T-helper 1 cell treated with Interleukin-12 subunit alpha and Interleukin-12 subunit beta and Interleukin-4 antibody, amounts not matched to agents 30 μg/mL and 1 μg/mL, for 36 hours (primary cell): ENCODE data around the gene RNF145.
A peak's percentile ranks its signal among the peaks of the same experiment; 100 is the strongest.

Experiments used
- H3K27ac Mint-ChIP-seq: one replicate; pipeline ENCODE4 v1.8.0; 2021; ENCODE audit warnings: mild to moderate bottlenecking, mixed read lengths
- H3K27me3 Mint-ChIP-seq: one replicate; pipeline ENCODE4 v1.8.0; 2021; ENCODE audit warnings: low read depth, mixed read lengths
- H3K36me3 Mint-ChIP-seq: one replicate; pipeline ENCODE4 v1.8.0; 2021; ENCODE audit warnings: low read depth, mixed read lengths
- H3K4me1 Mint-ChIP-seq: one replicate; pipeline ENCODE4 v1.8.0; 2021; ENCODE audit warnings: low read depth, mixed read lengths
- H3K4me3 Mint-ChIP-seq: one replicate; pipeline ENCODE4 v1.8.0; 2021; ENCODE audit warnings: mild to moderate bottlenecking, moderate library complexity, mixed read lengths
- H3K9me3 Mint-ChIP-seq: one replicate; pipeline ENCODE4 v1.8.0; 2021; ENCODE audit warnings: mixed read lengths

Gene RNF145

DNA sequence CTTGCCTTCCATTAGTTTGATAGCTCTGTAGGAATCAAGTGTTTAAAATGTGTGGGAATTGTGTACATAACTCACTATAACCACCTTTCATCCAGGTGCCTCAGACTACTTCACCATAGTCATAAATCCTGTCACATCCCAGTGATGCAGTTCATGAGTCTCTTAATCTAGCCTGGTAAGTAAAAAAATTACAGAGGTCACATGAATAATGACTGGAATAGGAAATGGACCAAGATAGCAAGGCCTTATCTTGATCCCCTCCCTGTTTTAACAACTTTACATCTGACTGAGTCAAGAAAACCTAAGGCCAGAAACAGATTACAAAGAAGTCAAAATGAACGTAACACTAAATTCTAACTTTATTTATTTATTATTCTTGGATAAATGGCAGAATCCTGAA, 1.5 kb upstream of the RNF145 start:
- Mint-ChIP-seq H3K36me3 (peaks cover 13% of the 10 kb centered on the region), H3K4me1 (peaks cover 38% of the 10 kb centered on the region), H3K4me3 (peak overlapping the region; percentile 12), H3K27ac (no peak overlapping the region), H3K9me3 (no peaks in the 10 kb centered on the region), H3K27me3 (no peaks in the 10 kb centered on the region)

DNA sequence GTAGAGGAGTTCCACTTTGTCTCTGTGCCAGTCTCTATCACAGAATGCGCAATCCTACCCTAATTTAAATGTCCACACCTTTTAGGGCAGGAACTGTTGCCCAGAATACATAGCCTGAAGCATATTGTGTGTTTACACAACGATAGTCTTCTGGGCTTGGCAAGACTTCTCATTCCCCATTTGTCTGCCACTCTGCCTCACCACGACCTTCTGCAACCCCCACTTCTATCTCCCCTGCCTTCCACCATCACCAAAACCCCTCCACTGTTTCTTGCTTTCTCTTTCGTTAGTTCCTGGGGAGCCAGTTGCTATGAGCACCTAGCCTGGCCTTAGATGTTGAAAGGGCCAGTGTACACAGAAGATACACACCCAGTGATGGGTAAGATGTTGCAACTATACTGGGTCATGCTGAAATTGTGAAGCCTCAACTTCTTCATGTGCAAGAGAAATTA, 883 bp upstream of the RNF145 start:
- Mint-ChIP-seq H3K4me1 (peaks cover 44% of the 10 kb centered on the region), H3K27me3 (no peaks in the 10 kb centered on the region), H3K9me3 (no peaks in the 10 kb centered on the region)

DNA sequence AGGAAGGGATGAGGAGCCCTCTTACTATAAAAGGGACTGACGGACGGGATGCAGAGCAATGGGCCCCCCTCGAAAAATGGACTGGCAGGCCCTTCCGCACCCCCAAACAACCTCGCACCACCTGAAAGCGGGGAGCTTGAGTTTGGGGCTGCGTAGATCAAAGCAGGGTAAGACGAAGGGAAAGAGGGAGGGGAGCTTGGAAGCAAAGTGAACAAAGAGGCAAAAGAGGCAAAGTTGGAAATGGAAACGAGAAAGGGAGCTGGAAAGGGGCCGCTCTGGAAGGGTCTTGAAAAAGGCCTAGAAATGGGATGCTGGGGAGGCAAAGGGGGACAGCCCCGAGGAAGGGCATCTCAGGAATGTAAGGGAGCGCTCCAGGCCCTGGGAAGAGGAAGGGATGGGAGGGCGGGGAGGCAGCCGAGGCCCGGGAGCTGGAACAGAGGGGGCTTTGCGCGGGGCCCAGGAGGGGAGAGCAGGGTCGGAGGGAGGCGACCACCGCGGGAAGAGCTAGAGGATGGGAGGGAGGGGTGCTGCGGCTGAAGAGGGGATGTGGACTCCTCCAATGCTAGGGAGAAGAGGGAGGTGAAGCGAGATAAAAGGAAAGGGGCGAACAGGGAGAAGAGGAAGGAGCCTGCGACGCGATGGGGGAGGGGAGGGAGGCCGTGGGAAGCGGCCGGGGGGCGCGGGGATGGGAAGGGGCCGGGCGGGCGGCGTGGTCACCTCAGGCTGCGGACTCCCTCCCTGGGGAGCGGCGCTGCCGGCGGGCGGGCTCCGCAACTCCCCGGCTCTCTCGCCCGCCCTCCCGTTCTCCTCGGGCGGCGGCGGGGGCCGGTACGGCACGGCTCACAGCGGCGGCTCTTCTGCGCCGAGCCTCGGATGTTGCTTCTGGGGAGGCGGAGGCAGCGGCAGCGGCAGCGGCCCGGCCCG, 577 bp downstream of the RNF145 start:
- Mint-ChIP-seq H3K36me3 (peaks cover 14% of the 10 kb centered on the region), H3K4me3 (peak overlapping the region; percentile 99), H3K27me3 (no peaks in the 10 kb centered on the region), H3K4me1 (peaks cover 49% of the 10 kb centered on the region), H3K9me3 (no peaks in the 10 kb centered on the region), H3K27ac (peak overlapping the region; percentile 98)

More for the DNA sequence above, 883 bp upstream of the RNF145 start:
- H3K36me3 Mint-ChIP-seq: peaks cover 13% of the 10 kb centered on the region
- H3K4me3 Mint-ChIP-seq: peak overlapping the region; percentile 88
- peak overlapping the region; percentile 79 for H3K27ac Mint-ChIP-seq

DNA sequence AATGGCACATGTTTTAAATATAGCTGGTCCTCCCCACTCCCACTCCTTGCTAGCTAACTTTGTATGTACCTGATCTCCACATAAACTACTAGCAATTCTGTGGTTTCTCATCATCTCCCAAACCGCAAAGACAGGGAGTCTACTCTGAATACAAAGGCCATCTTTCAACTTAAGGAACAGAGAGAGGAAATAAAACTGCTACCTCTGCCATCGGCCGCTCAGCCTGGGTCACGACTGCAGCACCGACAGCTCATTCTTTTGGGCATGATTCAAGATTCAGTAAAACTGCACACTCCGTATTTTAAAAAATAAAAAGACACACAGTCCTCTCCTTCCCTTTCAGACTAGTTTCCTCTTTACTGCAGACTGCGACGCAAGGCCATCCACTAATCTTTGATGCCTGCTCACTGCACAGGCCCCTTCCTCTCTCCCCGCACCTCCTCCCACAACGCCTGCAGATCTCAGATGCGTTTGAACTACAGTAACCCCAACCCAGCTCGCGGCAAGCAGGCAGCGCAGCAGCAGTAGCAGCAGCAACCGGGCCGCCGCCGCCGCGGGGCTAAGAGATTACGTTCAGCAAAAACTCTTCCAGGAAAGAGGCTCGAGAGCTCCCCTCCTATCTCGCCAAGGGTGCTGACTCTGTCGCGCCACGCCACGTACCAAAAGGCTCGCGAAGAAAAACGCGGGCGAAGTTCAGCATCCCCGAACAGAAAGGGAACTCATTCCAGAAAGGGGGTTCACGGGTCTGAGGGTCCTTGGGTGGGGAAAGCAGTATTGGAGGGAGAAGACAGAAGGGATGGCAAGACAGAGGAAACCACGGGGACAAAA, 1.5 kb downstream of the RNF145 start:
- Mint-ChIP-seq H3K4me1 (peaks cover 52% of the 10 kb centered on the region), H3K27me3 (no peaks in the 10 kb centered on the region), H3K36me3 (peaks cover 18% of the 10 kb centered on the region), H3K9me3 (no peaks in the 10 kb centered on the region), H3K4me3 (peak overlapping the region; percentile 99), H3K27ac (peak overlapping the region; percentile 98)

DNA sequence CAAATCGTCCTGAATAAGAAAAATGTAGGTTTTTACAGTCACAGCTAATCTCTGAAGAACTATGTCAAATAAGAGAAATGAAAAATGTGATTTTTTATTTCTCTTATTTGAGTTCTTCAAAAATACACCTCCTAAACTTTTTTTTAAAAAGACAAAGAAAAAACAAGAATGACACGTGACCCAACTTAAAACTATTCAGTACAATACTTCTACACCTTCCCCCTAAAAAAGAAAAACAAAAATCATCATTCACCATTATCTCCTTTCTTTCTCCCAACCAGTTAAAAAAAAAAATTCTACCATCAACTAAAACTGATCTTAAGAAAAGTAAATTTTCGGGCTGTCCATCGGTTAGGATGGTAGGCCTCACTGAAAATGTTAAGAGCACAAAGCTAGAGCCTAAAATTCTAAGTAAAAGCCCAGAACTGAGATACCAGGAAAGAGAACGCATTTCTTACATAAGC, 2.1 kb downstream of the RNF145 start:
- H3K4me3 Mint-ChIP-seq: peak overlapping the region; percentile 99
- H3K27me3 Mint-ChIP-seq: no peaks in the 10 kb centered on the region
- peaks cover 21% of the 10 kb centered on the region for H3K36me3 Mint-ChIP-seq
- H3K9me3 Mint-ChIP-seq: no peaks in the 10 kb centered on the region
- H3K4me1 Mint-ChIP-seq: peaks cover 49% of the 10 kb centered on the region
- H3K27ac Mint-ChIP-seq: peak overlapping the region; percentile 98

DNA sequence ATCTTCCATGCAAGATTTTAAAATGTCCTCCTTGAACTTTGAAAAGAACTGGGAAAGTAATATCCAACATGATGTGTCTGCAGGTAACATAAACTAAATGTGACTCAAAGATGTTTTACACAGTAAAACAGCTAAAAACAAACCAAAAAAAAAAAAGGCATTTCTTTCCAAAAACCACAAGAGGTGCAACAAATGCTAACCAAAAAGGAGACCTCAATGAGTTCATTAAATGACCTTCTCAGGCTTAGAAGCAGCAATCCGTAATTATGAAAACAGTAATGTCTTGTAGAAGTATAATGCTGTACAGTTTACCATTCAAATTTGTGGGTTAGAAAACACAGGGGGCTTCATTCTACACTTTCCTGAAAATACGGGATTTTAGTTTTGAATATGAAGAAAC, 2.5 kb downstream of the RNF145 start:
- peaks cover 21% of the 10 kb centered on the region for H3K36me3 Mint-ChIP-seq
- no peaks in the 10 kb centered on the region for H3K27me3 Mint-ChIP-seq
- H3K4me3 Mint-ChIP-seq: peak overlapping the region; percentile 99
- H3K27ac Mint-ChIP-seq: peak overlapping the region; percentile 98
- no peaks in the 10 kb centered on the region for H3K9me3 Mint-ChIP-seq
- peaks cover 48% of the 10 kb centered on the region for H3K4me1 Mint-ChIP-seq

DNA sequence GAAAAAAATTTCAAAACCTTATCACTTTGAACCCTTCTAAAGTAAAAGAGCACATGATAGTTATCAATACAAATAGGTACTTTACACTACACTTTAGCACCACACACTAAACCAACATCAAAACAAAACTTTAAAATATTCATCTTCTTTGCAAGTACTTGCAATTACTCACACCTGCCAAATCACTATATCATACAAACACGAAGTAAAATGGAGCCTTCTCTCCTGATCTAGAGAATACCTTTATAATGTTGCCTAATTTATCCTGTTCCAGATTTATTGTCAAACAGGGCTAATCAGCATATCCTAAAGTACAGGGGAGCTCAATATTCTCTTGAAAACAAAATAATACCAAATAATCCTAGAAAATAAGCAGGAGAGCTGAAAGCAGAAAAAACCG, 3.0 kb downstream of the RNF145 start:
- Mint-ChIP-seq H3K27ac (peak overlapping the region; percentile 98), H3K4me1 (peaks cover 48% of the 10 kb centered on the region), H3K36me3 (peaks cover 21% of the 10 kb centered on the region), H3K4me3 (peak overlapping the region; percentile 99), H3K27me3 (no peaks in the 10 kb centered on the region), H3K9me3 (no peaks in the 10 kb centered on the region)

DNA sequence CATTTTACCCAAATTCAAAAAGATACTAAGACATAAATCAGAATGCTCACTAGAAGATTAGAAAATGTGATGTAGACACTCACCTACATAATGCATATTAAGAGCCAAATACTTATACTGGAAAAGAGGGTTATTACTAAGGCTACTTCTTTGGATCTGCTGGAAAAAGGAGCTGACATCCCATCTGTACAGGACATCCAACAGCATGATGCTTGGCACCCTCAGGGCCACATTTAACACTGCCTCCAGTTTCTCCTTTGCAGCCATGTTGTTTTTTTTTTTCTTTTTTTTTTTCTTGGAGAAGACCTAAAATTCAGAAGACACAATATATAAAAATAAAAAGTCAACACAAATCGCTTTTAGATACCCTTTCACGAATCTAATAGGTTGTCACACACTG, 6.0 kb downstream of the RNF145 start:
- no peaks in the 10 kb centered on the region for H3K9me3 Mint-ChIP-seq
- peaks cover 56% of the 10 kb centered on the region for H3K4me1 Mint-ChIP-seq
- no peak overlapping the region for H3K4me3 Mint-ChIP-seq
- H3K27me3 Mint-ChIP-seq: no peaks in the 10 kb centered on the region
- H3K36me3 Mint-ChIP-seq: peaks cover 27% of the 10 kb centered on the region
- H3K27ac Mint-ChIP-seq: no peak overlapping the region

DNA sequence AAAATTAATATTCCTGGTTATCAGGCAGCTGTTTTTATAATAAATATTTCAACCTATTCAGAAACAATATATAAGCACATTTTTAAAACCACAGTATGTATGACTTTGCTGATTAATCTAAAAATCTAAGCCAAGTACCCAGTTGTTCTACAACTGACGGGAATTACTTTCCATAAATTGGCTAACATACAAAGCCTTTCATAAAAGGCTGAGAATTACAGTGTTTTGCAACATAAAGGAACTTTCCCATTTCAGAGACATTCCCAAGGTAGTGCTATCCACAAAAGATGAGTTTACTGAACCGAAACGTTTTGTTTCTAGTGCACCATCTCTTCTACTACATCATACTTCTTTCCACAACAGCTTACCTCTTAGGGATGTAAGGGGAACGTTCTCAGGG, 7.2 kb downstream of the RNF145 start:
- Mint-ChIP-seq H3K4me3 (no peak overlapping the region), H3K4me1 (peaks cover 52% of the 10 kb centered on the region), H3K36me3 (peaks cover 22% of the 10 kb centered on the region), H3K27me3 (no peaks in the 10 kb centered on the region), H3K9me3 (no peaks in the 10 kb centered on the region), H3K27ac (no peak overlapping the region)

DNA sequence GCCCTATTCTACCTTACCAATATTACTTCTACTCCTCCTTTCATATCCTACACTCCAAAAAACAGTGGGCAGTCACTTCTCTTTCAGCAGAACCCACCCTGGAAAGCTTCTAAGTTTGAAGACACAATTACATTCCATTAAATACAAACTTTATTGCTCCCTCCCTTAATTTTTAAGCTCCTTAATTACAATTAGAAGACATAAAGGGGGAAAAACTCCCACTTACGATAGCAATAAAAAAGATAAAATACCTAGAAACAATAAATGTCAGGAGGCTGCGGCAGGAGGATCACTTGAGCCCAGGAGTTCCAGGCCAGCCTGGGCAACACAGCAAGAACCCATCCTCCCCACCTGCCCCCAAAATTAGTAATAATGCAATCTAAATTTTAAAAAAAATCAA, 9.6 kb downstream of the RNF145 start:
- Mint-ChIP-seq H3K36me3 (peaks cover 42% of the 10 kb centered on the region), H3K9me3 (no peaks in the 10 kb centered on the region), H3K27ac (peak overlapping the region; percentile 61), H3K4me3 (no peak overlapping the region), H3K4me1 (peaks cover 48% of the 10 kb centered on the region), H3K27me3 (no peaks in the 10 kb centered on the region)

DNA sequence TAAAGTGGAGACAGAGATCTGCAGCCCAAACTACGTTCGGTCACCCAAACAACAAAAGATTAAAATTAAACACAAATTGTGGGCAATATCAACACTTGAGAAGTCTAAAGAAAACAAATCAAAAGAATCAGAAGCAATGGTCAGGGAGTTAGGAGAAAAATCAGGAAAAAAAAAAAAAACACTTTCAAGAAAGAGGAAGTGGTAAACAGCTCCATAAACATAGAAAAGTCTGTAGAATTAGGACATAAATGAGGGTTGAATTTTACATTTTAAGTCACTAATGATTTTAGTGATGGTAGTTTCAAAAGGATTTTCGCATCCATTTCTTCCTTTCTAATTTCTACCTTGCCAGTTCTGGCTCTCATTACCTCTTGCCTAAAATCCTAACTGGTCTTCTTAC, 10.1 kb downstream of the RNF145 start:
- Mint-ChIP-seq H3K36me3 (peaks cover 46% of the 10 kb centered on the region), H3K9me3 (no peaks in the 10 kb centered on the region), H3K27ac (peak overlapping the region; percentile 61), H3K4me3 (no peak overlapping the region), H3K4me1 (peaks cover 48% of the 10 kb centered on the region), H3K27me3 (no peaks in the 10 kb centered on the region)

DNA sequence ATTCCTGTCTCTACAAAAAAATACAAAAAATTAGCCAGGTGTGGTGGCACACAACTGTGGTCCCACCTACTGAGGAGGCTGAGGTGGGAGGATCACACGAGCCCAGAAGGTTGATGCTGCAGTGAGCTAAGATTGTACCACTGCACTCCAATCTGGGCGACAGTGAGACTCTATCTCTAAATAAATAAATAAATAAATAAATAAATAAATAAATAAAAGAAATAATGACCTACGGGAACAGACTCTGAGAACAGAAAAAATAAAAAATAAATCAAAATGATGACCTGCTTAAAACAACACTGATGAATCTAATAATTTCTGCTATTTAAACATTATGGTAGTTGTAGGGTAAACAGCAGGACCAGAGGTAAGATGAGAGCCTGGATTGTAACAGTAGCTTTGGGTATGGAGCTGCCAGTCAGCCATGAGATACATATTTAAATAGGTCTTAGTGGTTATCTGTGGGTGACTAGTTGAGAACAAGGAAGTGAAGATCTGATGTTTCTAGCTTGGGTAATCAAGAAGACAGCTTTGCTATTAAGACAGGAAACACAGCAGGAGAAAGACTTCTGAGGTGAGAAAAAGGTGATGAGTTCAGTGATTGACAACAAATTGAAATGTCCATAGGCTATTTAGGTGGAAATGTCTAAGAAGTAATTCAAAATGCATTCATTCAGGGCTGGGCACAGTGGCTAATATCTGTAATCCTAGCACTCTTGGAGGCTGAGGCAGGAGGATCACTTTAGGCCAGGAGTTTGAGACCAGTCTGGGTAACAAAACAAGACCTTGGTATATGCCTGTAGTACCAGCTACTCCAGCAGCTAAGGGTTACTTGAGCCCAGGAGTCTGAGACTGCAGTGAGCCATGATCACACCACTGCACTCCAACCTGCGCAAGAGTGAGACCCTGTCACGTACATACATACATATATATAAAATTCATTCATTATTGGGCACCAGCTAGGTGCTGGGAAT, 11.0 kb downstream of the RNF145 start:
- Mint-ChIP-seq H3K4me3 (peak overlapping the region; percentile 1), H3K27me3 (no peaks in the 10 kb centered on the region), H3K27ac (peak overlapping the region; percentile 60), H3K4me1 (peaks cover 48% of the 10 kb centered on the region), H3K9me3 (no peaks in the 10 kb centered on the region), H3K36me3 (peaks cover 50% of the 10 kb centered on the region)

DNA sequence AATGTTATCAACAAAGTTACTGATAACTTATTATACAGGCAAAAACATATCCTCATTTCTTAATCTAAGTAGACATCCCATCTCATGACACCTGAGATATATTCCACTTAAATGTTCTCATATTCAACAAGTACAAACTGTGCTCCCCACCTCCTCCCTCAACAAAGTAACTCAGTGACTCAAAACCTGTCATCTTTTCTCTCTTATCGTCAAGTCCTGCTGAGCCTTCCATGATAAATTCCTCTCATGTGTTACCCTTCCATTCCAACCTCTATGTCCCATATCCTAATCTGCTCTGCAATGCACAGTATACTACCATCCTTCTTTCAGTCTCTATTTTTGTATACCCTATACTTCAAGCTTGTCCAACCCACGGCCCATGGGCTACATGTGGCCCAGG, 13.6 kb downstream of the RNF145 start:
- Mint-ChIP-seq H3K9me3 (no peaks in the 10 kb centered on the region), H3K4me1 (peaks cover 53% of the 10 kb centered on the region), H3K4me3 (no peak overlapping the region), H3K27ac (no peak overlapping the region), H3K36me3 (peaks cover 52% of the 10 kb centered on the region), H3K27me3 (no peaks in the 10 kb centered on the region)

DNA sequence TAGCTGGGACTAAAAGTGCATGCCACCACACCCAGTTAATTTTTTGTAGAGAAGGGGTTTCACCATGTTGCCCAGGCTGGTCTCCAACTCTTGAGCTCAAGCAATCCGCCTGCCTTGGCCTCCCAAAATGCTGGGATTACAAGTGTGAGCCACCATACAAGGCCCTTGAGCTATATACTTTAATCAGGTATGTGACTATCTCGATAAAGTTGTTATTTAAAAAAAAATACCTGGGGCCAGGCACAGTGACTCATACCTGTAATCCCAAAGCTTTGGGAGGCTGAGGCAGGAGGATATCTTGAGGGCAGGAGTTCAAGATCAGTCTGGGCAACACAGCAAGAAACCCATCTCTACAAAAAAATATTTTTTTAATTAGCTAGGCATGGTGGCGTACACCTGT, 19.2 kb downstream of the RNF145 start:
- H3K27ac Mint-ChIP-seq: no peak overlapping the region
- peaks cover 33% of the 10 kb centered on the region for H3K36me3 Mint-ChIP-seq
- no peaks in the 10 kb centered on the region for H3K9me3 Mint-ChIP-seq
- no peak overlapping the region for H3K4me3 Mint-ChIP-seq
- H3K4me1 Mint-ChIP-seq: peaks cover 37% of the 10 kb centered on the region
- no peaks in the 10 kb centered on the region for H3K27me3 Mint-ChIP-seq
